T-helper 2 cell treated with Interferon-gamma antibody and Interleukin-4, amounts not matched to agents 100 ng/mL and 5 ng/mL, for 36 hours (primary cell): Measurements from ENCODE around the gene KDM4B. TPM values are rescaled to one million over a fixed set of nuclear protein-coding genes. Genes with fewer than 3 reads are reported as not detected.

Experiments
- intact Hi-C: fragments of 100-400 bp; cut with micrococcal nuclease; formaldehyde crosslinking; loops from one replicate; pipeline ENCODE4 v1.15.1; 2023
- total RNA-seq: library from RNA; stranded (reverse); gene quantifications from 2 replicates; pipeline ENCODE4 v1.2.3, GENCODE V29; 2022

KDM4B gene
- total RNA-seq, 1 donor from 2014 or later = 35.0 TPM

DNA sequence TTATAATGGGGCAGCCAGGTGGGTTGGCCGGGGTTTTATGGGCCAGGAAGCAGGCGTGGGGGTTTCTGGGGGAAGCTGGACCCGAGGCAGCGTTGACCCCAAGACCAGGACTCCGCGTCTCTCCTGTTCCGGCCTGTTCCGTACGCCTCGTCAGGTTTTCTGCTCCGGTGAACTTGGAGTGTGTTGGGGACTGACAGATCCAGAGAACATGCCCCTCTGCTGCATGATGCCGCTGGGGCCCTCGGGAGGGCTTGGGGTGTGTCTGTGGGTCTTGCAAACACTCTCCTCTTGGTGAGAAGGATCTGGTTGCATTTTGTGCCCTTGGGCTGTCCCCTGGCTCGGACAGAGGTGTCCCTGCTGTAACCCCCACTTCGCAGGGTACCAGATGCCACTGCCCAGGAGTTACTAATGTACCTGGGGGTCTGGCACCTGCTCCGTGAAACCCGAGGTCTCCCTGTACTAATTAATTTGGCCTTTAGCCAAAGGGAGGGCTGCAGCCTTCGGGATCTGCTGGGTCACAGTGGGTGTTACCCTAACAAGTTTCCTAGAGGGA, 15.6 kb downstream of the KDM4B start:
- intact Hi-C loops = no loop called here

GRCh38 chr19:4985551-4985991, 16.7 kb downstream of the KDM4B start:
- intact Hi-C loops = no loop called here

GRCh38 chr19:4986056-4986455, 17.1 kb downstream of the KDM4B start:
- intact Hi-C loops = no loop called here

DNA sequence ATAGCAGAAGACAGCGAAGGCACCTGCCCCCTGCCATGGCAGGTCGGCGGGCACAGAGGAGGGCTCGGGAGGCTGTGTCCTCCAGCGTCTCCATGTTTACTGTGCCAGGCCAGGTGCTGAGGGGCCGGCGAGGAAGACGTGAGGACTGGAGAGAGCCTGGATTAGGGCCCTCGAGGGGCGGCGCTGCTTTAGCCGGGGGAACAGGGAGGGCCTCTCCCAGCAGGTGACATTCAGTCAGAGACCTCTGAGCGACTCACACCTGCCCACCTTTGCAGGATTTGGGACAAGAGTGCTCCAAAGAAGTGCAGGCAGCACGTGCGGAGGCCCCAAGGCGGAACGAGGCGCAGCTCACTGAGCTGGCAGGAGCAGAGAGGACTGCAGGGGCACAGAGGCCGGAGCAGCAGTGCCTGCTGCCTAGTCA, 17.6 kb downstream of the KDM4B start:
- intact Hi-C loops = no loop called here

GRCh38 chr19:4987256-4987655, 18.3 kb downstream of the KDM4B start:
- intact Hi-C loops = no loop called here

GRCh38 chr19:4987692-4988370, 18.9 kb downstream of the KDM4B start:
- intact Hi-C loops = no loop called here

- intact Hi-C loops = no loop called here
These were observed 19.9 kb downstream of the KDM4B start for GRCh38 chr19:4988770-4989251.

DNA sequence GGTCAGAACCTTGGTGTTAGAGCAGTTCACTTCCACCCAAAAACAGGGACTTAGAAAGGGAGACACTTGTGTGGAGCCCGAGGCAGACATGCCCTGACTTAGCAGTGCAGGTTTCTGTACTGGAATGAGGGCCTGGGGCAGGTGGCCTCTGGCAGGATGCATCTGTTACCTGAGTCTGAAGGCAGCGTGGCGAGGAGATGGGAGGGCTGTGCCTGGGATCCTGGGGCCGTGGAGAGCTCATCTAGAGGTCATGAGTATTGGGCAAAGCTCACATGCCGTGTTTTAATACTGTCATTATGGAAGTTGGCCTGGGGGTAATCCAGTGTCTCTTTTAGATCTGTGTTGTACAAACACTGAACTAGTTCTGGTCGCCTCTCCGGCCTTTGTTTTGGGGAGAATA, 21.4 kb downstream of the KDM4B start:
- intact Hi-C loops = no loop called here

- intact Hi-C loops = no loop called here
These were observed 22.6 kb downstream of the KDM4B start for GRCh38 chr19:4991538-4991937.

- intact Hi-C loops = no loop called here
These were observed 23.2 kb downstream of the KDM4B start for GRCh38 chr19:4991996-4992698.

GRCh38 chr19:4993683-4994082, 24.8 kb downstream of the KDM4B start:
- intact Hi-C loops = no loop called here

DNA sequence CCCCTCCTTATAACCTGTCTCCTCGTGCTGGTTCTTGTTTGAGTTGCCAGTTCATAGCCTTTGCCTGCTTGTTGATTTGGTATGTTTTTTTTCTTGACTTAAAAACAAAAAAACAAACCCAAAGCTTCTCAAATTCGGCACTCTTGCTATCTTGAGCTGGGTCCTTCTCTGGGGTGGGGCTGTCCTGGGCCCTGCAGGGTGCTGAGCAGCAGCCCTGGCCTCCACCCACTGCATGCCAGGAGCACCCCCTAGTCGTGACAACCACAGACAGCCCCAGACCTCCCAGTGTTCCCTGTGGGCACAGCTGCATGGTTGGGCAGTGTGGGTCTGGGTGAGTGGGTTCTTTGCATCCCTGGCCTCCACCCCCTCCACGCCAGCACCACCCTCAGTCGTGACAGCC, 27.8 kb downstream of the KDM4B start:
- intact Hi-C loops = no loop called here

GRCh38 chr19:4997297-4997696, 28.4 kb downstream of the KDM4B start:
- intact Hi-C loops = no loop called here

- intact Hi-C loops = no loop called here
These were observed 31.3 kb downstream of the KDM4B start for GRCh38 chr19:5000120-5000611.

DNA sequence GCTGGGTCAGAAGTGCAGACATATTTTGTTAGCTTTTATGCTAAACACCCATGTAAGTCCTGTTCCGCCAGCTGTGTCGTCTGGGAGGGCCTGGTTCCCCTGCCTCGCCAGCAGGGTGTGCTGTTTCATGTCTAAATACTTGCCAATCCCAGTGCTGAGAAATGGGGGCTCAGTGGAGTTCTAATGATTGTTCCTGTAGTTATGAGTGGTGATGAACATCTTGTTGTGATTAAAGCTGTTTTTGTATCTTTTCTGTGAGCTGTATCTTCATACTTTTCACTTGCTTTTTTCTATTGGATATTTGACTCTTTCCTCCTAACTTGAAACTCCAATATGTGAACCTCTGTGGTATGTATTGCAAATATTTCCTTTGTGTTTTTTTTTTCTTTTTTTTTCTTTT, 32.7 kb downstream of the KDM4B start:
- intact Hi-C loops = no loop called here

DNA sequence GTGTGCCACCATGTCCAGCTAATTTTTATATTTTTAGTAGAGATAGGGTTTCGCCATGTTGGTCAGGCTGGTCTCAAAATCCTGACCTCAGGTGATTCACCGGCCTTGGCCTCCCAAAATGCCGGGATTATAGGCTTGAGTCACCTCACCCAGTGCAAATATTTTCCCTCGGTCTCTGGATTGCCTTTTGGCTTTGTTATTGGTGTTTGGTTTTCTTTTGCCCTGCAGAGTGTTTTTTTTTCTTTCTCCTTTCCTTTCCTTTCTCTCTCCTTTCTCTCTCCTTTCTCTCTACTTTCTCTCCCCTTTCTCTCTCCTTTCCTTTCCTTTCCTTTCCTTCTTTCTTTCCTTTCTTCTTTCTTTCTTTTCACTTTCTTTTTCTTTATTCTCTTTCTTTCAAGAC, 33.2 kb downstream of the KDM4B start:
- intact Hi-C loops = no loop called here

DNA sequence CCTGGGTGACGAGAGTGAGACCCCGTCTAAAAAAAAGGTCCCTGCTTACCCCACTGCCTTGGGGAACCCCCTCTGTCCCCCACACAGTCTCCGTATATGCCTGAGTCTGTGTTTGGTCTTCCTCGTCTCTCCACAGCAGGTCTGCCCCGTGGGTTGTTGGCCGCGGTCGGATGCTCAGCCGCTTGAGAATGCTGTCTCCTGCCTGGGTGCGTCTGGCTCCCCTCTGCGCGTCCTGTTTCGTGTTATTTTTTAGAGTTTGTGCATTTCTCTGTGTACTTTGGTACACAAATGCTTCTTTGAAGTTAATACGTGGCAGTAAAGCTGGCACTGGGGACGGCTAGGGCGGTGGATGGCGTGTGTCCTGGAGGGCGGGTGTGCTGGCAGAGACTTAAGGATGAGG, 34.9 kb downstream of the KDM4B start:
- intact Hi-C loops = no loop called here

DNA sequence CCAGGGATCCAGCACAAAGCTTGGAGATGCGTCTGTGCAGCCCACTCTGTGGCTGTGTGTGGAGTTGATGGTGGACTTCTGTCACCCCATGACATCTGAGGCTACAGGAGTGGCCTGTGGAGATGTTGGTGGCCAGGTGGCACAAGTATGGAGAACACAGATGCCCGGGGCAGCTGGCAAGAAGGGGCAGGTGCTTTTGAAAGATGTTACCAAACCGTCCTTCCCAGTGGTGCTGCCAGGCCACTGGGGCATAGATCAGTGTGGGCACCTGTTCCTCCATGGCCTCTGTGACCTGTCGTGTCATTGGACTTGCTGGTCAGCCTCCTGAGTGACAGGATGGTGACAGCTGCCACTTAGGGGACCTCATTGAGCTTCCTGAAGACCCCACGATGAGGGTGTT, 36.2 kb downstream of the KDM4B start:
- intact Hi-C loops = no loop called here

GRCh38 chr19:5006201-5006600, 37.3 kb downstream of the KDM4B start:
- intact Hi-C loops = no loop called here

DNA sequence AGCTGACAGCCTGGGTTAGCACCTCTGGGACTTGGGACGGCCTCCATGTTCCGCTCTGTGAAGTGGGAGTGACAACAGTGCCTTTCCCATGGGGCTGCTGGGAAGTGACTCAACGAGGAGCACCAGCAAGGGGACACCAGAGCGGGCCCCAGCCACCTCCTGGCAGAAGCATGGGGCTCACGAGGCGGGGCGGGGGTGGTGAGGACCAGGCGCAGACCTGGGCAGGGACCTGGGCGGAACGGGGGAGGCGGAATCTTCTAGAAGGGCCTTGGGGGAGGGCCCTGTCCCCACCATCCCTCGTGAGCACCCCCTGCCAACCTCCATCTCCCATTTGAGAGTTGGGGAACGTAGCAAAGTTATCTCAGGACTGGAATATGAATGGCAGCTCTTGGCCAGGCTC, 37.9 kb downstream of the KDM4B start:
- intact Hi-C loops = no loop called here

- intact Hi-C loops = no loop called here
These were observed 42.7 kb downstream of the KDM4B start for GRCh38 chr19:5011476-5012238.
